Tibial nerve (tissue), 4 donors: ENCODE measurements around the gene CLEC20A. TPM values are rescaled to one million over a fixed set of nuclear protein-coding genes. Genes with fewer than 3 reads are reported as not detected.

ENCODE experiments used
- DNase-seq, 2 donors: peaks; one replicate each; pipeline ENCODE4 v3.0.0-alpha.2; 2019; ENCODE audit warnings: low spot score in 2 of 2
- H3K27ac ChIP-seq, 4 donors: fragments of 200-600 bp; sonication (generic) in 3 of 4; one replicate each; pipeline ENCODE4 v1.5.1; 2017 to 2019; ENCODE audit warnings: mild to moderate bottlenecking in 1 of 4
- H3K27me3 ChIP-seq, 2 donors: fragments of 200-600 bp; sonication (generic) in 1 of 2; one replicate each; pipeline versions ENCODE4 v1.5.1 to v1.6.0; 2017 to 2019
- H3K36me3 ChIP-seq, 3 donors: fragments of 200-600 bp; sonication (generic); one replicate each; pipeline ENCODE4 v1.5.1; 2018 to 2019
- H3K4me1 ChIP-seq, 4 donors: fragments of 200-600 bp; sonication (generic) in 3 of 4; one replicate each; pipeline ENCODE4 v1.5.1; 2017 to 2019
- H3K4me3 ChIP-seq, 4 donors: fragments of 200-600 bp; sonication (generic) in 3 of 4; one replicate each; pipeline ENCODE4 v1.5.1; 2017 to 2019; ENCODE audit warnings: mild to moderate bottlenecking in 1 of 4, moderate library complexity in 1 of 4
- H3K9me3 ChIP-seq, 4 donors: fragments of 200-600 bp; sonication (generic) in 3 of 4; one replicate each; pipeline ENCODE4 v1.5.1; 2017 to 2019
- EP300 ChIP-seq, 2 donors: sonication (generic); formaldehyde crosslinking; IDR thresholded peaks; one replicate each; pipeline ENCODE4 v1.6.1; 2017; ENCODE audit warnings: antibody characterized with exemption in 2 of 2, mild to moderate bottlenecking in 1 of 2
- POLR2A ChIP-seq, 2 donors: fragments of 450-650 bp; IDR thresholded peaks; one replicate each; pipeline ENCODE4 v1.6.1; 2017; ENCODE audit warnings: antibody characterized with exemption in 2 of 2, mild to moderate bottlenecking in 2 of 2, moderate library complexity in 2 of 2
- WGBS, 2 donors: methylation state at CpG; one replicate each; pipeline ENCODE4 v1.1.5; 2018; 5-methylcytosine and 5-hydroxymethylcytosine counted together
- total RNA-seq, 4 donors: library from RNA; depleted of rRNA; stranded (reverse); fragments of >200 nt; gene quantifications; one replicate each; pipeline ENCODE4 v1.1.0, GENCODE V29; 2016
- TF ChIP-seq, protein P1 (sequence below), 5 experiments: fragments of 200-600 bp in 3 of 5; fragments of 450-650 bp in 2 of 5; sonication (generic) in 3 of 5; IDR thresholded peaks; one replicate each; pipeline ENCODE4 v1.5.1; 2016 to 2019; ENCODE audit warnings: antibody characterized with exemption in 5 of 5, mild to moderate bottlenecking in 3 of 5, moderate library complexity in 2 of 5

CLEC20A gene
- total RNA-seq, 4 donors from 2014 or later, result 1.5 to 4.6 TPM; not detected in 2

DNA sequence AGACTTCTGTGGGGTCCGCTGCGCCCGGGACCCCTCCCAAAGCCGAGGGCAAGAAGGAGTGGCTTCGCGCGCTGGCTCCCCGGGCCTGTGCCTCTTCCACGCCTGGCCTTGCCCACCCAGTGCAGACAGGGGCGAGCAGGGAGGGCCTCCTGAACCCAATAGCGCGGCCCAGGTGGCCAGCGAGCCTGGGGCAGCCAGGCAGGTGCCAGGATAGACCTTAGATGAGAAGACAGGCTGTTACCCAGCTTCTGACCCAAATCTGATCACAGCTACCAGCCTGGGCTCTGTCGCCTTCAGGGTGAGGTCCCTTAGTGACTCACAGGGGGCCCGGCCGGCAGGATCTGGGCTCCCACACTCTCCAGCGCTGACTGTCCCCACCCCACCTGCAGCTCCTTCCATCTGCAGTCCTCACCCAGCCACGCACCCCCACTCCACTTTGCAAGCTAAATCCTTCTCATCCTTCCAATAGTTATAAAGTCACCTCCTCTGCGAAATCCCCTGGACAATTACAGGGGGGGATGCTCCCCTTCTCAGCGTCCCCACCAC is 9.6 kb downstream of the CLEC20A start:
- Histone ChIP-seq H3K27me3 (peaks cover 0 to 8% of the 10 kb centered on the region in 2 donors), H3K9me3 (no peaks in the 10 kb centered on the region), H3K36me3 (no peaks in the 10 kb centered on the region), H3K27ac (peak overlapping the region in 2 of 4 donors; percentile 13 to 56), H3K4me3 (peak overlapping the region; percentile 12 to 46 (median 31)), H3K4me1 (peaks cover 0 to 22% (median 10%) of the 10 kb centered on the region in 4 donors)
- TF ChIP-seq, protein P1, sequence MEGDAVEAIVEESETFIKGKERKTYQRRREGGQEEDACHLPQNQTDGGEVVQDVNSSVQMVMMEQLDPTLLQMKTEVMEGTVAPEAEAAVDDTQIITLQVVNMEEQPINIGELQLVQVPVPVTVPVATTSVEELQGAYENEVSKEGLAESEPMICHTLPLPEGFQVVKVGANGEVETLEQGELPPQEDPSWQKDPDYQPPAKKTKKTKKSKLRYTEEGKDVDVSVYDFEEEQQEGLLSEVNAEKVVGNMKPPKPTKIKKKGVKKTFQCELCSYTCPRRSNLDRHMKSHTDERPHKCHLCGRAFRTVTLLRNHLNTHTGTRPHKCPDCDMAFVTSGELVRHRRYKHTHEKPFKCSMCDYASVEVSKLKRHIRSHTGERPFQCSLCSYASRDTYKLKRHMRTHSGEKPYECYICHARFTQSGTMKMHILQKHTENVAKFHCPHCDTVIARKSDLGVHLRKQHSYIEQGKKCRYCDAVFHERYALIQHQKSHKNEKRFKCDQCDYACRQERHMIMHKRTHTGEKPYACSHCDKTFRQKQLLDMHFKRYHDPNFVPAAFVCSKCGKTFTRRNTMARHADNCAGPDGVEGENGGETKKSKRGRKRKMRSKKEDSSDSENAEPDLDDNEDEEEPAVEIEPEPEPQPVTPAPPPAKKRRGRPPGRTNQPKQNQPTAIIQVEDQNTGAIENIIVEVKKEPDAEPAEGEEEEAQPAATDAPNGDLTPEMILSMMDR (IDR thresholded peaks at IDR 0.05), result no peak
- TF ChIP-seq EP300 (IDR thresholded peaks at IDR 0.05) (no peak), POLR2A (IDR thresholded peaks at IDR 0.05) (no peak)
- no peak for DNase-seq
- WGBS, 2 donors, result 55 to 79% methylated on average over 7 to 16 of the region's 20 CpGs

DNA sequence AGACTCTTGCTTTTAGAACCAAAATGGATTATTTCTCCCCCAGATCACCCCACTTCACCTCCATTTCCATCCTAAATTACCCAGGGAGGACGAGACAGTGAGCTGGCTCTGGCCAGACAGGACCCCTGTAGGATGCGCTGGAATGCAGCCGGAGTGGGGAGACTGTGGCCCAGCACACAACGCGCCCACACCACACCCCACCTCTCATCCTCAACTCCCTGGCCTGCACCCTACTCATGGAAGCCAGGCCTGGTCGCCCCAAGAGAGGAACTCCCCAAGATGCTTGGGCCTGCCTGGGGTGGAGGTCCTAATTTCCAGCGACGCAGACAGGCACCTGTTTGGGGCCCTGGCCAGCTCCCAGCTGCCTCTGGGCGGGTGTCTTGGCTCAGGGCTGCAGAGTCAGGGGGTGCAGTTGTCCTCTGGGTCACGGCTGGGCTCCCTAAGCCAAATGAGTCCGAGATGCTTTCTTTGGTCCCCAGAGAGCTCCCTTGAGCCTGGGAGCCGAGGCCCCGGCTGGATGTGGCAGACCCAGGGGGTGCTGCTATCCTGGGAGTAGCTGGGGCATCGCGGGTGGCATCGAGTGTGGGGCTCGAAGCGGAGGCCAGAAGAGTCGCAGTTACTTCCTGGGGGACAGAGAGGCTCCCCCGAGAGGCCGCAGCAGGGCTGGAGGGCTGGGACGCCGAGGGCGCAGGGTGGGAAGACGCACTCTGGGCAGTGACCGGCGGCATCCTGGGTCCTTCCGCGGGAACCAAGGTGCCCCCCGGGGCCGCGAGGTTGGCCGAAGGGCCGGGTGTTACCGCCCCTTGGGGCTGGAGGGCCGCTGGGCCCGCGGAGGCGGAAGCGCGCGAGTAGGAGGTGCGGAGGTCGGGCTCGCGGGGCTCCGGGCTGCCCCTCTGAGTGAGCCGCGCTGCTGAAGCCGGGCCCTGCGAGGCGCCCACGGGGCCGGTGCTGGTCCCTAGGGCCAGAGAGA is 10.4 kb downstream of the CLEC20A start:
- Histone ChIP-seq H3K9me3 (no peaks in the 10 kb centered on the region), H3K4me1 (peaks cover 0 to 22% (median 10%) of the 10 kb centered on the region in 4 donors), H3K36me3 (no peaks in the 10 kb centered on the region), H3K27me3 (peaks cover 0 to 8% of the 10 kb centered on the region in 2 donors), H3K27ac (peak overlapping the region in 2 of 4 donors; percentile 13 to 56), H3K4me3 (peak overlapping the region; percentile 12 to 46 (median 31))
- WGBS, 2 donors, result 35 to 54% methylated on average over 28 to 43 of the region's 54 CpGs
- TF ChIP-seq EP300 (IDR thresholded peaks at IDR 0.05), result no peak
- TF ChIP-seq POLR2A (IDR thresholded peaks at IDR 0.05), result no peak
- DNase-seq, result no peak

DNA sequence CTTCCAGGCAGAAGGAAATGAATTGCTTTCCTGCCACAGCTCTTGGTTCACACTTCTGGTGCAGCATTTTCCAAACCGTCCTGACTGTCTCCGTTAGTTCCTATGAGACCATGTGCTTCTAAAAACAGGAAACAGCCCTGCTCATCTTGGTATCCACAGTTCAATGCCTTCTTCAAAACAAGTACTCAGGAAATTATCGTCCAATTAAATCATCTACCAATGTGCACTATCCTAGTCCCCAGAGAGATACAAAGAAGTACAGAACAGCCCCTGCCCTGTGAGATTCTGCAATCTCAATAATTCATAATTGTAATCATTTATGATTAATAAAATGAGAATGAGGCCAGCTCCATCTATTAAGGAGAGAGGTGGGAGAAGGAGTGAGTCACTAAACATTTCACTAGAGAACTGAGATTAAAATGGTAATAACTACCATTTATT is 11.2 kb downstream of the CLEC20A start:
- 46 to 49% methylated on average over 3 of the region's 3 CpGs for WGBS, 2 donors
- H3K9me3 ChIP-seq, result no peaks in the 10 kb centered on the region
- no peak for DNase-seq
- no peak overlapping the region for H3K4me3 ChIP-seq
- peaks cover 0 to 8% of the 10 kb centered on the region in 2 donors for H3K27me3 ChIP-seq
- H3K27ac ChIP-seq, result peak overlapping the region in 1 of 4 donors; percentile 31
- H3K4me1 ChIP-seq, result peaks cover 0 to 22% (median 10%) of the 10 kb centered on the region in 4 donors
- no peak for TF ChIP-seq EP300 (IDR thresholded peaks at IDR 0.05)
- TF ChIP-seq POLR2A (IDR thresholded peaks at IDR 0.05), result no peak
- TF ChIP-seq, protein P1 (IDR thresholded peaks at IDR 0.05), result no peak
- H3K36me3 ChIP-seq, result no peaks in the 10 kb centered on the region

DNA sequence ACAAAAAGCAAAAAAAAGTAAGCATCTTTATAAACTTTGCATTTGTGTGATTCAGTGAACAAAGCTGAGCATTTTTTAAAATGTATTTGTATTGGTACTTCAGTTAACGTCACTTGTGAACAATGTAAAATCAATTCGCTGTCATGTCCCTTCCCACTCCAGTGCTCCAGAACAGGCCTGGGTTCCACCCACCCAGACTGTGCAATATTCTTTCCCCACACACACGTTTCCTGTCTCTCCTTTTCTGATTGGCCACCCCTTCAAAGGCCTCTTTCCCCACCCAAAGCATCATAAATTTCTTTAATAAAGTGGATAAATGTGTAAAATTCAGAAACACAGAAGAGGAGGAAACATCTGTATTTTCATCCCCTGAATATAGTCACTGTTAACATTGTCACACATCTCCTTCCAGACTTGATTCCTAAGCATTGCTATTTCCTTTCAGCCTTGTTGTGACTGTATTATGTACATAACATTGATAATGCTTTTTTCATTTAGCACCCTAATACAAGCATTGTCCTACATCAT is 12.0 kb downstream of the CLEC20A start:
- Histone ChIP-seq H3K4me3 (no peak overlapping the region), H3K4me1 (peaks cover 0 to 22% (median 10%) of the 10 kb centered on the region in 4 donors), H3K9me3 (no peaks in the 10 kb centered on the region), H3K27ac (peak overlapping the region in 1 of 4 donors; percentile 22), H3K27me3 (peaks cover 0 to 8% of the 10 kb centered on the region in 2 donors), H3K36me3 (peaks cover 0 to 6% (median 0%) of the 10 kb centered on the region in 3 donors)
- no peak for DNase-seq
- TF ChIP-seq EP300 (IDR thresholded peaks at IDR 0.05), result no peak
- TF ChIP-seq, protein P1 (IDR thresholded peaks at IDR 0.05), result no peak
- TF ChIP-seq POLR2A (IDR thresholded peaks at IDR 0.05), result no peak
- WGBS, 2 donors, result 42 to 51% methylated on average over 3 of the region's 3 CpGs

DNA sequence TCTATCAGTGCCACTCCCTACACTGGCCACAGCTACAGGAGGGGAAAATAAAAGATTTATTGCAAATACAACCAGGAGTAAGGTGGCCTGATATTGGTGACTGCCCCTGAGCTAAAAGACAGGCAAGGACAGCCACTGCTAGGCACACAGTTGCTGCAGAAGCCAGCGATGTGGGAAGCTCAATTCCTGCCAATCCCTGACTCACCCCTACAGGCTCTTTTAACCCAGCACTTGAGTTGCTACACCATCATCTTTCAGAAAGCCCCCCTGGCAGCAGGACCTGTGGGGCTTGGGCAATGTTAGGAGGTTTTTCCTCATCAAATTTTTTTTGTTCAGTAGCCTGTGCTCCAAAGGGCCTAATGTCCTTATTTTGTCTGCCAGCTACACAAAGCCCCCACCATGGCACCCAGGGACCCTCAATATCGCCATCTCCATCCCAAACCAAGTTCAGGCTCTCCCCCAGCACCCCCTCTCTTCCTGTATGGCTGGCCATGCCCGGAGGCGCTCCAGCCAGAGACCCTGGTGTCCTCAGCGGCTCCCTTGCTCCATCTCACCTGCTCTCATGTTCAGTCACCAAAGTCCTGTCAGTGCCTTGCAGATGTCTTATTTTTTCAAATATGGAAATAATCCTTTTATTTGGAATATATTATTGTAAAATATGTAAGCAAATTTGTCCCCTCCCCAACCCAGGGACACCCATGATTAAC is 13.4 kb downstream of the CLEC20A start:
- Histone ChIP-seq H3K4me3 (no peak overlapping the region), H3K27ac (peak overlapping the region in 1 of 4 donors; percentile 20), H3K9me3 (no peaks in the 10 kb centered on the region), H3K36me3 (peaks cover 0 to 6% (median 0%) of the 10 kb centered on the region in 3 donors), H3K4me1 (peaks cover 0 to 22% (median 10%) of the 10 kb centered on the region in 4 donors), H3K27me3 (peaks cover 0 to 8% of the 10 kb centered on the region in 2 donors)
- no peak for DNase-seq
- TF ChIP-seq, protein P1 (IDR thresholded peaks at IDR 0.05), result no peak
- no peak for TF ChIP-seq POLR2A (IDR thresholded peaks at IDR 0.05)
- no peak for TF ChIP-seq EP300 (IDR thresholded peaks at IDR 0.05)
- 87 to 88% methylated on average over 5 of the region's 5 CpGs for WGBS, 2 donors
